Spleen (tissue), 7 donors: ENCODE results near the gene GMFB.

Experiments
- POLR2A ChIP-seq, 3 donors: fragments of 450-650 bp; IDR thresholded peaks; one replicate each; pipeline ENCODE4 v1.5.1; 2017; ENCODE audit warnings: antibody characterized with exemption in 3 of 3, mild to moderate bottlenecking in 1 of 3
- POLR2AphosphoS5 ChIP-seq, 3 donors: sonication (generic); formaldehyde crosslinking; IDR thresholded peaks; one replicate each; pipeline ENCODE4 v1.5.1; 2017; ENCODE audit warnings: antibody characterized with exemption in 3 of 3
- TF ChIP-seq, protein P1 (sequence below), 11 experiments: fragments of 200-600 bp in 7 of 11; fragments of 450-650 bp in 4 of 11; sonication (generic) in 4 of 11; IDR thresholded peaks in 8 of 11; conservative IDR thresholded peaks in 3 of 11; 1 replicate in 7 of 11; 2 replicates in 4 of 11; pipeline versions ENCODE4 v1.4.0 to v1.8.0; 2016 to 2021; ENCODE audit warnings: antibody characterized with exemption in 11 of 11, inconsistent platforms in 4 of 11, mild to moderate bottlenecking in 1 of 11
- donor health status: DM: no; HTN: no; CAD: no; lungs with moderate emphysema.
- donor health status: DM: no; HTN: no; CAD: no.
- donor health status: DM: no; HTN: no; CAD: no.

DNA sequence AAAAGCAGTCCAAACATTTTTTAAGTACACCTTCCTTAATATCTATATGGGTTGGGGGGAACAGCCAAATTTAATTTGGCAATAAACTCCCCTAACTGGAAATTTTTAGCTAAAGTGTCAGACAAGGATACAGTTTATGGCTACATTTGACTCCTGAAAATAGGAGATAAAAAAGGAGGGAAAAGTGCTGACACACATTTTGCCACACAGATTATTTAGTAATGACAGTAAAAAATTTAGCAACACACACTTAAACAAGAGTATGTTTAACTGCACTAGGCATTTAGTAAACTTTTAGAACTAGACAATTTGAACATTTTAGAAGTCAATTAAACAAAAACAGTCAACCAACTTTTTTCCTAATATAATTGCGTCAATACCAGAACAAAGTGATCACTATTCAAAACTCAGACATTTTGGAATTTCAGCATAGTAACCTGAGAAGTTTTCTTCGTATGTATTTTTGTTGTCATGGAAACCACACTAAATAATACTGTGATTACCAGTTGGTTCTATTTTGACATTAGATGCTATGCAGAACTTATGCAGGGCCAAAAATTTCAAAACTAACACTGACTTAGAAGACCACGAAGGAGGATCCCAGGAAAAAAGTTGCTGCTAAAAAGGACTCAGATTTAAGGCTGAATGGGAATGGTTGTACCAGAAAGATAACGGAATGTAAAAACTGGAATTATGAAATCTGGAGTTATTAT, 13.4 kb downstream of the GMFB start:
- TF ChIP-seq, protein P1, sequence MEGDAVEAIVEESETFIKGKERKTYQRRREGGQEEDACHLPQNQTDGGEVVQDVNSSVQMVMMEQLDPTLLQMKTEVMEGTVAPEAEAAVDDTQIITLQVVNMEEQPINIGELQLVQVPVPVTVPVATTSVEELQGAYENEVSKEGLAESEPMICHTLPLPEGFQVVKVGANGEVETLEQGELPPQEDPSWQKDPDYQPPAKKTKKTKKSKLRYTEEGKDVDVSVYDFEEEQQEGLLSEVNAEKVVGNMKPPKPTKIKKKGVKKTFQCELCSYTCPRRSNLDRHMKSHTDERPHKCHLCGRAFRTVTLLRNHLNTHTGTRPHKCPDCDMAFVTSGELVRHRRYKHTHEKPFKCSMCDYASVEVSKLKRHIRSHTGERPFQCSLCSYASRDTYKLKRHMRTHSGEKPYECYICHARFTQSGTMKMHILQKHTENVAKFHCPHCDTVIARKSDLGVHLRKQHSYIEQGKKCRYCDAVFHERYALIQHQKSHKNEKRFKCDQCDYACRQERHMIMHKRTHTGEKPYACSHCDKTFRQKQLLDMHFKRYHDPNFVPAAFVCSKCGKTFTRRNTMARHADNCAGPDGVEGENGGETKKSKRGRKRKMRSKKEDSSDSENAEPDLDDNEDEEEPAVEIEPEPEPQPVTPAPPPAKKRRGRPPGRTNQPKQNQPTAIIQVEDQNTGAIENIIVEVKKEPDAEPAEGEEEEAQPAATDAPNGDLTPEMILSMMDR (IDR thresholded peaks at IDR 0.05 in 8 of 11, conservative IDR thresholded peaks at IDR 0.05 in 3 of 11) = no peak
- TF ChIP-seq POLR2AphosphoS5 (IDR thresholded peaks at IDR 0.05) (no peak), POLR2A (IDR thresholded peaks at IDR 0.05) (no peak)
